Stimulated activated CD8-positive, alpha-beta memory T cell treated with anti-CD3 and anti-CD28 coated beads, Interleukin-15, amount 100 ng/mL, for 4 hours (primary cell): Measurements from ENCODE around the gene KRT86.
"Not testable (repeated sequence)": the region's sequence is repeated elsewhere in the genome, so short reads cannot be mapped to it uniquely, and the experiment has no call there.

Experiments
- DNase-seq, 2 donors: peaks; one replicate each; pipeline ENCODE4 v3.0.0-alpha.2; 2020; ENCODE audit warnings: low read depth in 2 of 2

The KRT86 gene

GRCh38 chr12:52336641-52337040 lies 62.2 kb downstream of the KRT86 start:
- DNase-seq, result no peak

DNA sequence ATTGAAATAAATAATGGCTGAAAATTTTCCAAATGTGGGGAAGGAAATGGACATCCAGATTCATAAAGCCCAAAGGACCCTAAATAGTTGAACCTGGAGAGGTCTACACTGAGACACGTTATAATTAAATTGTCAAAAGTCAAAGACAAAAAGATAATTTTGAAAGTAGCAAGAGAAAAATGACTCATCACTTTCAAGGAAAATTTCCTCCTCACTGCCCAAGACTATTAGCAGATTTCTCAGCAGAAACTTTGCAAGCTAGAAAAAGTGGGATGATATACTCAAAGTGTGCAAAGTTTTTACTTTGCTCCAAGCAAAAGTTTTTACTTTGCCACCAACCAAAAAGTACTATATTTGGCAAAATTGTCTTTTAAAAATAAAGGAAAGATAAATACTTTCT lies 62.6 kb downstream of the KRT86 start:
- DNase-seq, result no peak

DNA sequence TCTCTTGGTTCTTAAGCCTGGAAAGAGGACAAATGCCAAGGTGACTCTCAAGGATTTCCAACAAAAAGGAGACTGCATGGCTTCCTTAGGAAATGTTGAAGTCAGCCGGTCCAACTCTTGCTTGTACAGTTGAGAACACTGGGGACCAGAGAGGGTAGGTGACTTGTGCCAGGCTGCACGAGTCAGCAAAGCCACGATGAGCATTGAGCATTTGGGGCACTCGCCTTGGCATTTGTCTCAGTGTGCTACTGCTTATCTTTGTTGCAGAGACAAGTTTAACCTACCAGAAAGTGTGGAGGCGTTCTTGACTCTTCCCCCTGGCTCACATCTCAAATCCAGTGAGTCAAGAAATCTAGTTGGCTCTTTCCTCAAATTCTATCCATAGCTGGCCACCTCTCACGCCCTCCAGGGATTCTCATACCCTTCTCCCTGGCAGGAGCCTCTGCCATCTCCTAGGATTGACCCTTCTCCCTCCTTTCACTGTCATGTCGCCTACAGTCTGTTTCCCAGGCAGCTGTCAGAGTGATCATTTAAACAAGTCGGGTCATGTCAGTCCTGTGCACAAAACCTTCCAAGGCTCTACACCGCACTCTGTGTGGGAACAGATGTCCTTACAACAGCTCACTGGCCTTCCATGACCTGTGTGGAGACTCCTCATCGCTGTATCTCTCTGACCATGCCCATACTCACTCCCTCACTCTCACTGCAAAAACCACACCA lies 64.0 kb downstream of the KRT86 start:
- no peak for DNase-seq

DNA sequence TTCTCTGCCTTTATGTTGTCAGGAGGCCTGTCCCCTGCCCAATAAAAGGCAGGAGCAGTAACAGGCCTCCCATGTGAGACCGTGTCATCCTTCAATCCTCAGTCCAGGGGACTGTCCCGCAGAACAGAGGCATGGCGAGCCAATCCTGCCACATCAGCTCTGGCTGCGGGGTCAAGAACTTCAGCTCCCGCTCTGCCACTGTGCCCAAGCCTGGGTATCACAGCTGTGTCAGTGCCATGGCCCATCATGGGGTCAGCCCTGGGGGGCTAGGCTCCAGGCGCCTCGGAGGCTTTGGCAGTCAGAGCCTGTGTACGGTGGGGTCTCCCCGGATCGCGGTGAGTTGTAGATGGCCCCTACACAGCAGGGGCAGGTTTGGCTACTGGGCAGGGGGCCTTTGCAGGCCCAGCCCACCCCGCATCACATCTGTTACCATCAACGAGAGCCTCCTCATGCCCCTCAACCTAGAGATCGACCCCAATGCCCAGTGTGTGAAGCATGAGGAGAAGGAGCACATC lies 66.7 kb downstream of the KRT86 start:
- no peak for DNase-seq

DNA sequence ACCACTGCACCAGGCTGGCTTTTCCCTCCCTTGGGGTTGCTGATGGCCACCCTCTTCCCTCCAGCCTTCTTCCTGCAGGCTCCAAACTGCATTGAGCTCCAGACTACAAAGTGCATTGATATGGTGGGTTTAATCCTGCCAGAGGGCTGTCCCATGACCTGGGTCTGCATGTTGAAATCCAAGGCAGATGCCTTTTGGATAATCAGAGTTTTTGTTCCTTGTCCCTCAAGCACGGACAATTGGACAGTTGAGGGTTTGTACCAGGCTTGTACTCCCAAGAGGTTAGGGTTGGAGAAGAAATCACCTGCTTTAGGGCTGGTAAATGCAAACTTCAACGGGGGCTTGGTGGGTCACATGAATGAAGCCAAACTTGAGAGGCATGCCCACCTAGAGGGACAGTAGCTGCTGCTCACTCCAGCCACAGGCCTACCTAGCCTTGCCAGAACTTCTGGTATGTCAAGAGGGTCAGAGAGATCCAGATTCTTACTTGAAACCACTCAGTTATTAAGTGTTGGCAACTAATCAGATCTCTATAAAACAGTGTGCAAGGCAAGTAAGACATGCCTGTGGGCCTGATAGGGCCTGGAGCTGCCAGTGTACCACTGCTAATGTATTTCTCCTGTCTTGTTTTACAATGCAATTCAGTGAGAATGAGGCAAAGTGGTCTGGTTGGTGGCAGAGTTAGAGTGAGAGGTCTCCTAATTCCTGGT lies 68.5 kb downstream of the KRT86 start:
- no peak for DNase-seq

GRCh38 chr12:52343550-52343949 lies 69.1 kb downstream of the KRT86 start:
- DNase-seq, result no peak

DNA sequence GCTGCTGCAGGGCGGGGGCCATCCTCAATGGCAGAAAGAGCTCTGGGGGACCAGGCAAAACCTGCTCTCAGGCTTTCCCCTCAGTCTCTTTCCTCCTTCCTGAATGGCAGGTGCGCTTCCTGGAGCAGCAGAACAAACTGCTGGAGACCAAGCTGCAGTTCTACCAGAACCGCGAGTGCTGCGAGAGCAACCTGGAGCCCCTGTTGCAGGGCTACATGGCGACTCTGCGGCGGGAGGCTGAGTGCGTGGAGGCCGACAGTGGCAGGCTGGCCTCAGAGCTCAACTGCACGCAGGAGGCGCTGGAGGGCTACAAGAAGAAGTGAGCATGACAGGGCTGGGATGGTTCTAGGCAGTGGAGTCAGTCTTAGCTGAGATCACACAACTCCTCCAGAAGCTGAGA lies 69.7 kb downstream of the KRT86 start:
- DNase-seq, result no peak

DNA sequence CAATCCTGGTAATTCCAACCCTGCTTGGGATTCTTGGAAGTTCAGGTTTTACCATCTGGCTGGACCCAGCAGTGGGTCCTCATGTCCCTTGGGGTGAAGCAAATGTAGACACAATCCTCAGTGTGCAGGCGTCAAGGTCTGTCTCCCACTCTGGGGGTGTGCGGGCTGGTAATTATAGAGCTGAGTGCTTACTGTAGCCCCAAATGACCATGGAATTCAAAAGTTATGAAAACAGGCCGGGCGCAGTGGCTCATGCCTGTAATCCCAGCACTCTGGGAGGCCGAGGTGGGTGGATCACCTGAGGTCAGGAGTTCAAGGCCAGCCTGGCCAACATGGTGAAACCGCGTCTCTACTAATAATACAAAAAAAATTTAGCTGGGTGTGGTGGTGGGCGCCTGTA lies 70.6 kb downstream of the KRT86 start:
- not testable (repeated sequence) for DNase-seq

DNA sequence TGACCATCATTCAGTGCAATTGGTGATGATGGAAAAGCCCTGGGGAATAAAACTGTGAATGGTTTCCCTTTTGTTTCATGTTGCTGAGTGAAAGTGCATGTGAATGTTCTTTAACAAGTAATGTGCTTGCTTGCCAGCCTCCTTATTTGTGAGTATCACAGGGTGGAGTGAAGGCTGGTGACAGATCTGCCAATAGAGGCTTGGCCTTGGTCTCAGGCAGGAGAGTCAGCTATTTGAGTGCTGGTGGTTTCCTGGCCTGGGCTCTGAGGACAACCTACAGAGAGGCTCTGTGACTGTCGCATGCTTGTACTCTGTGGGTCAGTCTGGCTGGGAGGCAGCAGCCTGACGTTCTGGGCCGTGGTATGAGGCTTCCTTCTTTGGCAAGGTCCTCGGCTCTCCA lies 72.1 kb downstream of the KRT86 start:
- no peak for DNase-seq

GRCh38 chr12:52347016-52347415 lies 72.6 kb downstream of the KRT86 start:
- DNase-seq, result no peak

- no peak for DNase-seq
Observed at GRCh38 chr12:52347551-52348510, 73.4 kb downstream of the KRT86 start.

- no peak for DNase-seq
Observed at GRCh38 chr12:52349196-52349595, 74.8 kb downstream of the KRT86 start.

GRCh38 chr12:52350021-52350620 lies 75.7 kb downstream of the KRT86 start:
- no peak for DNase-seq

GRCh38 chr12:52350786-52351185 lies 76.3 kb downstream of the KRT86 start:
- DNase-seq, result no peak

GRCh38 chr12:52351196-52352059 lies 77.0 kb downstream of the KRT86 start:
- DNase-seq, result peak; percentile 32 to 38

DNA sequence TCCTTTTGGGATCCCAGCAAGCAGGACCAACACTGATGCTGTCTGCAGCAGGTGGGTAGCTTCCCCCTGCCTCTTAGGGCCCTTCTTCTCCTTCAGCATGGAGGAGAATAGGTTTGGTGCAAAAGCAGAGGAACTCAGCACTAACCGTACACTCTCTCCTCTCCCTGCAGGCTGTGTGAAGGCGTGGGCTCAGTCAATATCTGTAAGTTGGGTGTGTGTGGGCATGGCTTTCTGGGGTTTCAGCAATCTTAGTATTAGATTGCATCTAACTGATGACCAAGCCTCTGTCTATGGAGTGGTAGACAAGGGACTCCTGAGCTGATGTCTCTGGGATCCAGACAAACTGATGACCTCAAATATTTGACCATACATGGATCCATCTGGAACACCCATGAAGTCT lies 78.5 kb downstream of the KRT86 start:
- no peak for DNase-seq

DNA sequence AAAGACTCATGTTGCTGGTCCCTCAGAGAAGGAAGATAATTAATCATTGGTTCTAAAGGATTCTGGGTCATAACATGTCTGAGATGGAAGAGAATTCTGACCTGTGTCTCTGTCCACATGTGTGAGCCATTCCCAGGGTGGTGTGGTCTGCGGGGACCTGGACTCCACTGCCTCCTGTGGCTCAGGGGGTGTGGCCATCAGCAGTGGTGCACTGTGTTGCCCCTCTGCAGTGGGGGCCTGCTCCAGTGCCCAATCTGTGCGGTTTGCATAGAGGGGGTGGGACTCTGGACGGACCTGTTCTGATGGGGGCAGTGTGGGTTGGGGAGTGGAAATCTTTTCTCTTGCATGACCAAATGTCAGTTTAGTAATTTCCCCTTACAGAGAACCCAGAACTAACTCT lies 79.3 kb downstream of the KRT86 start:
- DNase-seq, result no peak

- no peak for DNase-seq
Observed at GRCh38 chr12:52354200-52354599, 79.8 kb downstream of the KRT86 start.

DNA sequence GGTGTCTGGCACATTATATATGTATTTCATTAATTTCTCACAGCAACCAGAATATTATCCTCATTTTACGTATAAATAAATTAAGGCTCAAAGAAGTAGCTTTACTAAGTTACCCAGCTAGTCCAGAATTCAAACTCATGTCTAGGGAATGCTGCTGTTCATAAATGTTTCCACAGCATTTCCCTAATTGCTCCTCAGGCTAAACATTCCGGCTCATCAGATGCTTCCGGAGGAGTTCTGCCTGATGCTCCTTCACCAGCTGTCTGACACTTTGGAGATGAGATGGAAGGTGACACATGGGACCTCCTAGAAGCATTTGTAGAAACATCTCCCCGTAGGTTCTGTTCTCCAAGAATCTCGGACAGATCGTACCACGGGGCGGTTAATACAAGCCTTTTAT lies 80.7 kb downstream of the KRT86 start:
- DNase-seq, result no peak

- no peak for DNase-seq
Observed at GRCh38 chr12:52356031-52356761, 81.8 kb downstream of the KRT86 start.
